Spleen (tissue), 11 donors: ENCODE results near the gene HID1. TPM values are rescaled to one million over a fixed set of nuclear protein-coding genes. Genes with fewer than 3 reads are reported as not detected.

Experiments
- DNase-seq: peaks from one replicate; pipeline ENCODE4 v3.0.0-alpha.2; 2020
- H3K27ac ChIP-seq, 8 donors: fragments of 200-600 bp; sonication (generic) in 7 of 8; 1 replicate in 4 of 8; 2 replicates in 4 of 8; pipeline versions ENCODE4 v1.5.0 to v1.8.0; 2016 to 2021; ENCODE audit warnings: inconsistent platforms in 4 of 8, mild to moderate bottlenecking in 4 of 8, moderate library complexity in 1 of 8
- H3K27me3 ChIP-seq, 7 donors: fragments of 200-600 bp; sonication (generic) in 6 of 7; replicated peaks in 1 of 7; 1 replicate in 4 of 7; 2 replicates in 3 of 7; pipeline versions ENCODE4 v1.5.0 to v1.8.0; 2016 to 2021; ENCODE audit warnings: inconsistent platforms in 3 of 7, mild to moderate bottlenecking in 1 of 7
- H3K36me3 ChIP-seq, 6 donors: fragments of 200-600 bp; sonication (generic) in 5 of 6; 1 replicate in 4 of 6; 2 replicates in 2 of 6; pipeline versions ENCODE4 v1.5.0 to v1.8.0; 2016 to 2021; ENCODE audit warnings: inconsistent platforms in 2 of 6
- H3K4me1 ChIP-seq, 6 donors: fragments of 200-600 bp; sonication (generic) in 5 of 6; 1 replicate in 3 of 6; 2 replicates in 3 of 6; pipeline versions ENCODE4 v1.5.0 to v1.8.0; 2016 to 2021; ENCODE audit warnings: inconsistent platforms in 3 of 6
- H3K4me3 ChIP-seq, 8 donors: fragments of 200-600 bp; sonication (generic) in 7 of 8; 1 replicate in 4 of 8; 2 replicates in 4 of 8; pipeline versions ENCODE4 v1.5.0 to v1.8.0; 2016 to 2021; ENCODE audit warnings: inconsistent platforms in 4 of 8, mild to moderate bottlenecking in 4 of 8, moderate library complexity in 2 of 8
- H3K9me3 ChIP-seq, 8 donors: fragments of 200-600 bp; sonication (generic) in 7 of 8; 1 replicate in 4 of 8; 2 replicates in 4 of 8; pipeline versions ENCODE4 v1.5.0 to v1.8.0; 2016 to 2021; ENCODE audit warnings: inconsistent platforms in 4 of 8
- CTCF ChIP-seq, 11 experiments: fragments of 200-600 bp in 7 of 11; fragments of 450-650 bp in 4 of 11; sonication (generic) in 4 of 11; IDR thresholded peaks in 8 of 11; conservative IDR thresholded peaks in 3 of 11; 1 replicate in 7 of 11; 2 replicates in 4 of 11; pipeline versions ENCODE4 v1.4.0 to v1.8.0; 2016 to 2021; ENCODE audit warnings: antibody characterized with exemption in 11 of 11, inconsistent platforms in 4 of 11, mild to moderate bottlenecking in 1 of 11
- POLR2A ChIP-seq, 3 donors: fragments of 450-650 bp; IDR thresholded peaks; one replicate each; pipeline ENCODE4 v1.5.1; 2017; ENCODE audit warnings: antibody characterized with exemption in 3 of 3, mild to moderate bottlenecking in 1 of 3
- POLR2AphosphoS5 ChIP-seq, 3 donors: sonication (generic); formaldehyde crosslinking; IDR thresholded peaks; one replicate each; pipeline ENCODE4 v1.5.1; 2017; ENCODE audit warnings: antibody characterized with exemption in 3 of 3
- WGBS, 5 donors: extraction: QIAGEN DNeasy Blood & Tissue Kit in 3 of 5; methylation state at CpG; one replicate each; pipeline versions ENCODE4 v1.1.5 to v1.1.7; 2013 to 2018; 5-methylcytosine and 5-hydroxymethylcytosine counted together
- intact Hi-C: fragments of 100-400 bp; cut with DNase I; formaldehyde crosslinking; loops from one replicate; pipeline ENCODE4 v1.15.0; 2023; ENCODE audit warnings: low total_unique reads
- polyA plus RNA-seq, 3 donors: library from polyadenylated mRNA; stranded (reverse); fragments of 200-250 nt; gene quantifications; one replicate each; pipeline ENCODE4 v1.2.1, GENCODE V29; 2013
- total RNA-seq, 7 donors: library from RNA; depleted of rRNA in 3 of 7; stranded (reverse); fragments of >200 nt in 3 of 7; fragmentation: NEBNext Ultra II Directional in 4 of 7; extraction: Animal tissue kit (Norgen Biotek cat#: 25700) in 4 of 7; gene quantifications; one replicate each; pipeline versions ENCODE4 v1.1.0 to v1.2.1, GENCODE V29; 2016 to 2021
- donor health status: healthy with polysubstance abuse.
- donor health status: DM: no; HTN: no; CAD: no; lungs with moderate emphysema.
- donor health status: DM: no; HTN: no; CAD: no.
- donor health status: Bipolar disorder and iron deficiency.
- donor health status: healthy.
- donor health status: DM: no; HTN: no; CAD: no.
- donor health status: DM: yes; HTN: yes; CAD: no.

HID1 gene
- total and polyA plus RNA-seq, 10 donors, result 5.2 to 39.4 (median 24.8) TPM

- H3K4me3 ChIP-seq, result no peak overlapping the region
- WGBS, 5 donors, result 53 to 64% (median 60%) methylated on average over 6 of the region's 6 CpGs
- no peaks in the 10 kb centered on the region for H3K9me3 ChIP-seq
- TF ChIP-seq CTCF (IDR thresholded peaks at IDR 0.05 in 8 of 11, conservative IDR thresholded peaks at IDR 0.05 in 3 of 11), result no peak
- TF ChIP-seq POLR2A (IDR thresholded peaks at IDR 0.05), result no peak
- no peak for TF ChIP-seq POLR2AphosphoS5 (IDR thresholded peaks at IDR 0.05)
- no peak for DNase-seq
- no peaks in the 10 kb centered on the region for H3K36me3 ChIP-seq
- H3K27me3 ChIP-seq, result peaks cover 5 to 100% (median 71%) of the 10 kb centered on the region in 7 donors
- intact Hi-C loops, result no loop called here
- peaks cover 15 to 36% (median 24%) of the 10 kb centered on the region in 6 donors for H3K4me1 ChIP-seq
- H3K27ac ChIP-seq, result no peak overlapping the region
Measured at GRCh38 chr17:74922172-74922571, 50.4 kb downstream of the HID1 start.

GRCh38 chr17:74921769-74922168, 50.8 kb downstream of the HID1 start:
- Histone ChIP-seq H3K27me3 (peaks cover 5 to 100% (median 71%) of the 10 kb centered on the region in 7 donors), H3K4me1 (peaks cover 15 to 39% (median 24%) of the 10 kb centered on the region in 6 donors), H3K4me3 (no peak overlapping the region), H3K36me3 (no peaks in the 10 kb centered on the region), H3K9me3 (no peaks in the 10 kb centered on the region), H3K27ac (no peak overlapping the region)
- 90 to 100% (median 98%) methylated on average over 1 to 2 of the region's 2 CpGs; no CpG with 5 or more reads in 1 of the 5 donors for WGBS, 5 donors
- intact Hi-C loops, result no loop called here
- TF ChIP-seq POLR2AphosphoS5 (IDR thresholded peaks at IDR 0.05), result no peak
- no peak for TF ChIP-seq POLR2A (IDR thresholded peaks at IDR 0.05)
- no peak for DNase-seq

- Histone ChIP-seq H3K9me3 (no peaks in the 10 kb centered on the region), H3K27me3 (peaks cover 5 to 100% (median 70%) of the 10 kb centered on the region in 7 donors), H3K27ac (no peak overlapping the region), H3K36me3 (no peaks in the 10 kb centered on the region), H3K4me1 (peaks cover 15 to 39% (median 24%) of the 10 kb centered on the region in 6 donors), H3K4me3 (no peak overlapping the region)
- TF ChIP-seq POLR2A (IDR thresholded peaks at IDR 0.05) (no peak), CTCF (IDR thresholded peaks at IDR 0.05 in 8 of 11, conservative IDR thresholded peaks at IDR 0.05 in 3 of 11) (no peak), POLR2AphosphoS5 (IDR thresholded peaks at IDR 0.05) (no peak)
- no peak for DNase-seq
- WGBS, 5 donors, result 70 to 77% (median 73%) methylated on average over 13 to 19 of the region's 19 CpGs
- intact Hi-C loops, result no loop called here
Measured at GRCh38 chr17:74921026-74921681, 51.4 kb downstream of the HID1 start.

GRCh38 chr17:74920642-74921025, 51.9 kb downstream of the HID1 start:
- Histone ChIP-seq H3K36me3 (no peaks in the 10 kb centered on the region), H3K4me1 (peaks cover 15 to 39% (median 24%) of the 10 kb centered on the region in 6 donors), H3K27me3 (peaks cover 5 to 100% (median 64%) of the 10 kb centered on the region in 7 donors), H3K9me3 (no peaks in the 10 kb centered on the region), H3K4me3 (no peak overlapping the region), H3K27ac (no peak overlapping the region)
- 58 to 89% (median 65%) methylated on average over 6 of the region's 6 CpGs for WGBS, 5 donors
- no peak for DNase-seq
- intact Hi-C loops, result no loop called here
- no peak for TF ChIP-seq CTCF (IDR thresholded peaks at IDR 0.05 in 8 of 11, conservative IDR thresholded peaks at IDR 0.05 in 3 of 11)
- TF ChIP-seq POLR2AphosphoS5 (IDR thresholded peaks at IDR 0.05), result no peak
- no peak for TF ChIP-seq POLR2A (IDR thresholded peaks at IDR 0.05)
